GM19455 (cell line): ENCODE measurements around the gene CCT8.

Experiments used
- ATAC-seq: cut with Tn5 transposase; IDR thresholded peaks from one replicate; pipeline ENCODE4 v1.9.1; 2021; ENCODE audit not compliant: unreplicated experiment

The CCT8 gene, protein sequence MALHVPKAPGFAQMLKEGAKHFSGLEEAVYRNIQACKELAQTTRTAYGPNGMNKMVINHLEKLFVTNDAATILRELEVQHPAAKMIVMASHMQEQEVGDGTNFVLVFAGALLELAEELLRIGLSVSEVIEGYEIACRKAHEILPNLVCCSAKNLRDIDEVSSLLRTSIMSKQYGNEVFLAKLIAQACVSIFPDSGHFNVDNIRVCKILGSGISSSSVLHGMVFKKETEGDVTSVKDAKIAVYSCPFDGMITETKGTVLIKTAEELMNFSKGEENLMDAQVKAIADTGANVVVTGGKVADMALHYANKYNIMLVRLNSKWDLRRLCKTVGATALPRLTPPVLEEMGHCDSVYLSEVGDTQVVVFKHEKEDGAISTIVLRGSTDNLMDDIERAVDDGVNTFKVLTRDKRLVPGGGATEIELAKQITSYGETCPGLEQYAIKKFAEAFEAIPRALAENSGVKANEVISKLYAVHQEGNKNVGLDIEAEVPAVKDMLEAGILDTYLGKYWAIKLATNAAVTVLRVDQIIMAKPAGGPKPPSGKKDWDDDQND

DNA sequence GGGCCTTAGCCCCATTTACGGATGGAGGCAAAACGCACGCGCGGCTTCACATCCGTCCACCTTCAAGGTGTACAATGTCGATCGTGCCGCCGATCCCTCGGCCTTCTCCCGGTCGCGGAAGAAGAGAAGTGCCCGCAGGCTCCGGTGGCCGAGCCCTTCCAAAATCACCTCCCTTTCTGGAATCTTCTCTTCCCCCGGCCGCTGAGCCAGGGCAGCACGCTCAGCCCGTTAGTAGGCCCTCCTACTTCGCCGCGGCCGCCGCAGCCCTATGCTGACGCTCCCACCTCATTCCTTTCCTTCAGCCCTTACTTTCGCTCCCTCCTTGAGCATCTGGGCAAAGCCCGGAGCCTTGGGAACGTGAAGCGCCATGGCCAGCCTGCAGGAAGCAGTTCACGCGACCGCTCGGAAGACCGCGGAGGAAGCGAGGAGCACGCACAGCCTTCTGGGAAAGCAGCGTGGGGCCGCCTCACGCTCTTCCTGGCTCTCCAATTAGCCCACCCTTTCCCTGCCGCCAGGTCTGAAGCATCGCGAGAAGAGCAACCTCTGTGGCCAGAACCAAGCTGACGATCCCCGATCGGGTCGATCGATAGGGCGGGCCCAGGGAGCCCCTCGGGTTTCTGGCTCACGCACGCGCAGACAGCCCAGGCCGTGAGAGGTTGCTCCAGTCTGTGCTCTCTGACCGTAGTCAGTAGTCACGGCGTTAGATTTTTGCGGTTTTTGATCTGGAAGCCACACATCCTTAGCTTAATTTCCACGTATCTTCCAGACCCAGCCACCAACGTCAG is at the start of gene CCT8:
Gene CCT8 (minus strand): TSS at position 427 of the 785 bp plus-strand sequence. CDS start 58 bp downstream, at position 369.
- ATAC-seq, result peak; percentile 93

DNA sequence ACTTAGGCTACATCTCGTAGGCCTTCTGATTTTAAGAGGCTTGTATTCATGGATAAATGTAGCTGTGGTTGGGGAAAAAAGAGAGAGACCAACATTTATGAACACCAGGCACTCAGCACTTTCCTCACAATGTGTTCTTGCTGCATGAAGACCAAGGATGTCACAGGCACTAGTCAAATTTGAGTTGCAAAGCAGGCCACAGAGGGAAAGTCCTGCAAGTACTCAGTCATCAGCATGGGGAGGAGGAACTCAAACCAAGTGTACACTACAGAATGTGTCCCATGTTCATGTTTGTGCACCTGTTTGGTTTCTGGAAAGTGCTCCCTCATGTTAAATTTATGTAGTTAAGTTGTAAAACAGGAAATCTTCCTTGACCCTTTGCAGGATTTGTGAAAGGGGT is 48.3 kb upstream of the CCT8 start:
- peak; percentile 60 for ATAC-seq

DNA sequence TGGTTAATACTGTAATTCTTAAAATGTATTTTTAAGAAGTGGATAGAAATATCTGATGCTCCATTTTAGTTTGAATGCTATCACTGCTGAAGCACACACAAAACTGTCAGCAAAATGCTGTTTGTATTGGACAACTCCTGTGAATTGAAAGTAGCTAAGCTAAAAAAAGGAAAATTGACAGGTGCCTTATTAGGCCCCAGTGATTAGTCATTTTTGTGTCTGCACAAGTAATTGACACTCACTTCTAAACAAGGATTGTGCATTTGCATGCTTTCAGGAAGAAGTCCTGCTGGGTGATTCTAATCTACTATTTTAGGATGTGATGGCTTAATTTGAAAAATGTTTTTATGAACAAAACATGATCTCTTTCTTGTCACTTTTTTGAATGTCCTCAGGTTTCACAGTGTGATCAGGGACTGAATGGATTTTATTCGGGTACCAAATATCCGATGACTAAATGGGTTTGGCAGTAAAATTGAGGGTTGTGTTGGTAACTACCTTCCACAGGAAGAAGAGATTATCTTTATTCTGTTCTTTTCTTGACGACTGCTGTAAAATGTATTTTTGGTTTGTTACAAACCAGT is 44.0 kb upstream of the CCT8 start:
- no peak for ATAC-seq

DNA sequence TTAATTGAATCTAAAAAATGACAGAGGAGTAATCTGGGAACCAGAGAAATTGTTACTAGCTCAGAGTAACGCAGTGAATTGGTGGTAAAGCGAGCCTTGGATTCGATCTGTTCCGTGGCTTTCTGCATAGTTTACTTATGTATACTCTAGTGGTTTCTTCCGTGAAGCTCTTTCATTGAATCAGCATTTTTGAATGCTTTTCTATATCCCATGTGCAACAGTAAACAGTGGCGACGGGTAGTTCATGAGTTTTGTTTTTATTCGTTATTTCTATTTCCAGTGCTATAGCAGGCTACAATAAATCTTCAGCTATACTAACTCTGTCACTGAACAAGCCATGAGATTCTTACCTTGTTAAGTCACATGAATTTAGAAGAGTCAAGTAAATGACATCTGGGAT is 42.5 kb upstream of the CCT8 start:
- ATAC-seq, result no peak

DNA sequence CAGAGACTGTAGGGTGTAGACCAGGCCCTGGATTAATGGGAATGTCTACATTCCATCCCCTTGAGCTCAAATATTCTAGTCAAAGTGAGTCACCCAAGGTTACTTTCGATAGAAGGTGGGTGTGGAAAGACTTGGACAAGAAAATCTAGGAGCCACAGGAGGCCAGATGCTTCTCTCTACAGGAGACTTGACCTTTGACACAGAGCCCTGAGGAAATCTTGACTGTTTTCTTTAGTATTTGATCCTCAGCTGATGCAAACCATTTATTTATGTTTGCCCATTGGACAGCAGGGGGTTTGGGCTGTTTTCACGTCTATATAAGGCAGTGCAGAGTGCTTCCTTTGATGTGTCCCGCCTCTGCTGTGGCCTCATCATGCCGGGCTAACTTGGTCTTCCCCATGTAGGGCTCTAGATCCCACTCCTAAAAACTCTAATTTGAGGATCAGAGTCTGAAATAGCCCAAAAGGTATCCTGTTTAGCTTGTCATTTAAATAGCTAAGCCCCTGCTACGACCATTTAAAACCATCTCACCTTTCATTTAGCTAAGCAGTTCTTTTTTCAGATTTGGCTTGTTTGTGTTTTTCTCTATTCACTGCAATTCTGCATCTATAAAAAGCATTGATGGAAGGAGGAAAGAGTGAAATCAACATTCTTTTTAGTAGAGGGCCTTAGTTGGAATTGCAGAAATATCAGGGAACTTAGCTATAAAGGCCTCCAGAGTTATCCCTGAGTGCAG is 41.5 kb upstream of the CCT8 start:
- ATAC-seq, result no peak

DNA sequence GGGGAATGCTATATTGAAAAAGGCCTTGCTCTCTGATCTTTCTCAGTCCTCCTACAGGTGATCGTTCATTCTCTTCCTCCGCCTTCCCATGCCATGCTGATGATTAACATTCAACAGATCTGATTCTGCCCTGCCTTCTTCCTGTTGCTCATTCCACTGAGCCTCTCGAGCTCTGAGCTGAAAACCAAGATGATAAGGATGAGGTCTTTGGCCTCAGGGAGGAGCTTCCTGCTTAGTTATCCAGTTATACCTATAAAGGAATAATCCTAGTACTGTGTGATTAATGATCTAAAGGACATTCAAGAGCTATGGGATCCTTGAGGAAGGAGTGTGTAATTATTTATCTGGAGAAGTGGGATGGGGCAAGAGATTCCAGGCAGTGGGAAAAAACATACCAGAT is 31.8 kb upstream of the CCT8 start:
- no peak for ATAC-seq

DNA sequence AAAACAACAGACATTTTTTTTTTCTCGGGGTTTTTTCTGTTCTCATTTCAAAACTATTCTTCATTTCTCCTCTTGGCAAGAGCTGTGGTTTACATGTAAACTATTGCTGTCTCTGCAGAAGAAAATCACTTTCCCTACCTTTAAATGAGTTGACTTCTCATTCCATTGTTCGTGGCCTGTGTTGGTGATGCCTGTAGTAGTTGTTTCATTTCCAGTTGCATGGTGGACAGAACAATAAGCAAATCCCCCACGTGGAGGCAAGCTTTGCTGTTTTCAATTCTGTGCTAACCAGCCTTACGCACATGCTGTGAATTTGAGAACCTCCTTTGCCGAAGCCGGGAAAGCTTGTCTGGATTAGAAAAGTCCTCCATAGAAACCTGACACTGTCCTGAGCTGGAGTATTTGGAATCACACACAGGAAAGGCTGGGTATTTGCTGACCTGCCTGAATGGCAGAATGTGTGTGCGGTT is 30.8 kb upstream of the CCT8 start:
- no peak for ATAC-seq

DNA sequence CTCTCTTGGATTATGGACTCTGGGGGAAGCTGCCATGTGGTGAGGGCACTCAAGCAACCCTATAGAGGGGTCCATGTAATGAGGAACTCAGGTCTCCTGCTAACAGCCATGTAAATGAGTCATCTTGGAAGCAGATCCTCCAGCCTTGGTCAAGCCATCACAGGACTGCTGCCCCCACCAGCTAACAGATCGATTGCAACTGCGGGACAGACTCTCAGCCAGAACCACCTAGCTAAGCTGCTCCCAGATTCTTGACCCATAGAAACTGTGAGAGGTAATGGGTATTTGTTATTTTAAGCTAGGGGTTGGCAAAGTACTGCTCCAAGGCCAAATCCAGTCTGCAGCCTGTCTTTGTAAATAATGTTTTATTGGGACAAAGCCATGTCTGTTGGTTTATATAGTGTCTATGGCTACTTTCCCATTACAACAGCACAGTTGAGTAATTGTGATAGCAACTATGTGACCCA is 29.4 kb upstream of the CCT8 start:
- ATAC-seq, result no peak

DNA sequence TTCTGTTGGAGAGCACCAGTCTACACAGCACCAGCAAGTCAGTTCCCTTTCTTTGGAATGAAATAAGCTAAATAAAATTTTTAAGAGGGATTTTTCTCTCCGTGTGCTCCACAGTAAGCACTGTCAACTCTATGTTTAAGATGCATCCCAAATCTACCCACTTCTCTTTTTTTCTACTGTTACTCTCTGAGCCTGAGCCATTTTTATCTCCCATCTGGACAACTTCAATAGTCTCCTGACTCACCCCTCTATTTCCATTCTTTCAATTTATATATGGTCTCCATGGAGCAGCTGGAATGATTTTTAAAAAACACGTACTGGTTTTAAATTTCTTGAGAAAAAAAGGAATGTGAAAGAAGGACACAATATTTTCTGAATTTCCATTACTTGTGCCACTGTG is 24.7 kb upstream of the CCT8 start:
- no peak for ATAC-seq

DNA sequence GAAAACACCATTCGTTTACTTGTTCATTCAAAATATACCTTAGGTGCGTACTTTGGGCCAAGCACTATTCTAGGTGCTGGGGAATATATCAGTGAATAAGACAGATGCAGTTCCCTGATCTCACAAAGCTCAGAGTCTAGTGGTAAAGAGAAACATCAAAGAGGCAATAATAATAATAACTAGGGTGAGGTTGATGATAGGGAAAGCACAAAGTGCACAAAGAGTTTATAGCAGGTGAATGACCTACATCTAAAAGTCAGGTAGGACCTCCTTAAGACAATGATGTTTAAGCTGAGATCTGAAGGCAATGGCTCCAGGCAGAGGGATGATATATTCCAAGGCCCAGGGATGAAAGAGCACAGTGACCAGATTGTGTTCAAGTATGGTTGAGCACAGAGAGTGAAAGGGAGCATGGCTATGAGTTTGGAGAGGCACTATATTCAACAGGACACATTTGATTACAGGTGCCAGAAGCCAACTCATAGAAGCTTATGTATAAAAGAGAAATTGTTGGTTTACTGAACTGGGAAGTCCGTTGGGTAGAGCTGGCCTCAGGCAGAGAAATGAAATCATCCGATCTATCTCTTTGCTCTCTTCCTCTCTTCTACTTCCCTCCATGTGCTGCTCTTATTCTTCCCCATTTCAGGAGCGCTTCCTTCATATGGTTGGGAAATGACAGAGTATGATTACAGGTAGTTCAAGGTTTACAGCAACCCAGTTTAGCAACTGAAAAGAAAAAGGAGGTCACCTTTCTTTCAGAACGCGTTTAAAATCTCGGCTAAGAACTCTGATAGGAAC is 23.0 kb upstream of the CCT8 start:
- no peak for ATAC-seq

DNA sequence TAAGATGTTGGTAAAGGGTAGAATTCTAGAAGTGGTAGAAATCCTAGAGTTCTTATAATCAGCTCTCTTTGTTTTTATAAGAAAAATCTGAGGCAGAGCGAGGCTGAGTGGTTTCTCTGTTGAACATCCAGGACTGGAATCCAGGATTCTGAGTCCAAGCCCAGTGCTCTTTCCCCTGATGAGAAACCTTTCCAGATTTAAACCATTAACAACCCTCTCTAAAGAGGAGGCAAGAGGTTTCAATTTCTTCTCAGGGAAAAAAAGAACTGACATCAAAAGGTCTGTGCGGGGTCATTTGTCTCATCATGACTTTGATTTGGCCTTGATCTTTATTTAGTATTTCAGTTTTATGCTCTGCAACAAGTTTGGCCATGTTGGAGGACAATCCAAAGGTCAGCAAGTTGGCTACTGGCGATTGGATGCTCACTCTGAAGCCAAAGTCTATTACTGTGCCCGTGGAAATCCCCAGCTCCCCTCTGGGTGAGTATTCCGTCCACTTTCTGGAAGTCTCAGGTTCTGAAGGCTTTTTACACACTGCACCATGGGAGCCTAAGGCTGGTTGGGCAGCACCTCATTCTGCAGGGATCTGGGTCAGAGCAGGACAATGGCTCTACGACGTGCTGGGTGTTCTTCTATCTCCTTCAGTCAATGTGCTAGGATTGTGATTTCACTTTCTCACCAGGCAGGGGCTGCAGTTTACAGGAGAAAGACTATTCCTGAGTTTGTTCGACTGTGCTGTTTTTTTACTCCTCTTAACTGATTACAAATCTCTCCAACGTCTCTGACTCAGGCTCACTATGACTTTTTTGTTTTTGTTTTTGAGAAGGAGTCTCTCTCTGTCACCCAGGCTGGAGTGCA is 18.9 kb upstream of the CCT8 start:
- ATAC-seq, result no peak

DNA sequence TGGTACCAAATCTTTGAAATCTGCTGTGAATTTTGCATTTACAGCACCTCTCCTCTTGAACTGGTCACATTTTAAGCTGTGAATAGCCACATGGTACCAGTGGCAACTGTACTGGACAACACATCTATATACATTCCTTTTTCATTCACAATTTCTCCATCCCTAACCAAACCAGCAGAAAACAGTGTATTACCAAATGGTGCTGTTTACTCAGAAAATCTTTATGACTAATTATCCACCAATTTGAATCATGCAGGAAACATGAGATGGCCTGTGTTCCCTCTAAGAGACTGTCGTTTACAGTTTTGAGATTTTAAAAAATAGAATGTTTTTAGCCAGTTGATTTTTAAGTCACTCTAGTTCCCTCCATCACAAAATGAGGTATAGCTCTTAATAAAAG is 17.6 kb upstream of the CCT8 start:
- ATAC-seq, result no peak

DNA sequence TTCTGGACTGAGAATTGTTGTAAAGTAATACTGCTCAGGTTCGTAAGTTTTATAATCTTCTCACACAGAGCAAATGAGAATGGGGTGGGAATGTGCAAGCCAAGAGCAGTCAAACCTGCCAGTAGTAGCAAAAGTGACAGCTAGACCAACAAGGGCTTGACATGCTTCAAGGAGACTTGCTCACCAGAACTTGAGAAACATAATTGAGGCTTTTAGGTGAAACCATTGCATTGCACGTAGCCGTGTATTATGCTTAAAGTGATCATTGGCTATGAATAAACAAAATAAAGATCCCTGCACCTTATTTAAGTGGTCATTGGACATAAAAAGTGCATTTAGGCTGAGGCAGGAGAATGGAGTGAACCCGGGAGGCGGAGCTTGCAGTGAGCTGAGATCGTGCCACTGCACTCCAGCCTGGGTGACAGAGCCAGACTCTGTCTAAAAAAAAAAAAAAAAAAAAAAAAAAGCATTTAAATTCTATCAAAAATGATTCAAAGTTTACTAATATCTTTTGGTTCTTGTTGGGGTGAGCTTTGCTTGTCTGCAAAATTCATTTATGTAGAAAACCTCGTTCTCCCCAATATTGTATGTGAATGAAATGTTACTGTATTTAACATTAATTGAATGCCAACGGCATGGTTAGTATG is 11.8 kb upstream of the CCT8 start:
- ATAC-seq, result no peak

DNA sequence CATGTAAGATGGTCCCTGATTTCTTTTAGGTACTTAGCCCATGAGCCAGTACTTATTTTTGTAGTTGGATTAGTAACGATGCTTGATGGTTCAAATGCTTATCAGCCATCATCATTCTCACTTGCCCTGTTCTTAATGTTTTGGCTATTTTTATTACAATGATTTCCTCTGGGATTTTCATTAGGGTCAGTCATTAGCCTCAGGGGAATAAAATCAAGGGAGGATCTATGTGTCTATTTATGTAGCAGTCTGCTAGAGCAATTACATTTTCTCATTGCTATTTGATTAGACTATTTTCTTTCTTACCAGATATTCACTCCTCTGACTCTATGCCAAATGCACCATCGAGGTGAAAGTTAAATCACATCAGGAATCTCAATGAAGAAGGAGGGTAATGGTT is 10.9 kb upstream of the CCT8 start:
- ATAC-seq, result no peak

DNA sequence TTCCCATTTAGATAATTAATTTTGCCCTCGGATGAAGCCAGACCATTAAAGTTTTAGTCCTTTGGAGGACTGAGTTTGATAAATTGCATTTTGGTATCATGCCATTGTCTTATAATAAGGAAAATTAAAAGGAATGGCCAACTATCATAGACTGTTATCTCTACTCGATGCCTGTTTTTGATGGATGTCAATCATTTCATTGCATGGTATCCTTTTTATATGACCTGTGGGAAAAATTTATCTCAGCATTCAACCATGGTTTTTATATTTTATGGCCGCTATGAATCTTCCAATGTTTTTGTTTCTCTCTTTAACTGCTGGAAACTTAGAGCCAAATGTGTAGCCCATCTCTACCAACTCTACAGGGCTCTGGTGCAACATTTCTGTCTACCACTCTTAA is 9.9 kb upstream of the CCT8 start:
- no peak for ATAC-seq

DNA sequence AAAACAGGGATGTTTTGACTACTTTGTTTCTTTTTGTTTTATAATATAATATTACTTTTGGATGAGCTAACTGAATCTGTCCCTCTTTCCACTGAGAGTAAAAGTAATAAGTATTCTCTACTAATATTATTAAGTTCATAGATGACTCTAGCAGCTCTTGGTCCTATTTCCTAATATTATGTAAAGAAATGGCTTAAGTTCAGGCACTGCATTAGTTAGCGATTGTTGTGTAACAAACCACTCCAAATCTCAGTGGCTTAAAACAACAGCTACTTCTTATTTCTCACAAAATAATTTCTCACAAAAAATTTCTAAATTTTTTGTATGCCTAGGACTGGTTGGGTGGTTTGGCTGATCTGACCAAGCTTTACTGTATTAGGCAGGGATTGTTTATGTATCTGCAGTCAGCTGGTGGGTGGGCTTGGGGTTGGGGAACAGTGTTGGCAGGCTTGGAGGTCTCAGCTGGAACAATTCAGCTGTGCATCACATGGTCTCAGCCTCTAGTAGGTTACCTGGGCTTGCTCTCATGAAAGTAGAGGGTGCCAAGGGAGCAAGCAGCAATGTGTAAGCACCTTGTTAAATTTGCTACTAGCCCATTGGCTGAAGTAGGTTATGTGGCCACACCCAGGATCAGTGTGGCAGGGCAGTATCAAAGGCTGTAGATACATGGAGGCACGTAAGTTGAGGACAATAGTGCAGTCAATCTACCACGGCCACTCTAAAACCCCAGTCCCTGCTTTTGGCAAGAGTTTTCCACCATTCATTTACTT is 8.8 kb upstream of the CCT8 start:
- ATAC-seq, result no peak

DNA sequence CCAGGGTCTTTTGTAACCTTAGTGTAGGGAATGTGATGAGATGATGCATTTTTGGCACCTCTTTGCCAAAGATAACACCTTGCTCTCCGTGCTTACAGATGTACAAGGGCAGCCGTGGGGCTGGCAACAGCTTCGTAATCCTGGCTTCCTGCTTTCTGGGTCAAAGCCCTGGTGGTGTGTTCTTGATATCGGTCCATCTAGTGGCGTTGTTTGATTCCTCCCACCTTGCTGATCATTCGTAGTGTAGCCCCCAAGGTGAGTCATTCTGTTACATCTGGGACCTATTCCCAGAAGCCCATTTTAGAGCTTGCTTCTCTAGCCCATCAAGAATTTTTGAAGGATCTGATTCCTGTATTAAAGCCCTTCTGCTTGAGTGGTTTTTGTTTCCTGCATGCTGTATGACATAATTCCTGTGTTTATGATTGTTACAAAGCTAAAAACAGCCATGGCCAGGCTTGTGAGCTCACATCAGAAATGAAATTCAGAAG is 7.0 kb upstream of the CCT8 start:
- ATAC-seq, result no peak
